HG02623 (cell line): ENCODE measurements around the gene ADM.
"Not testable (repeated sequence)": the region's sequence is repeated elsewhere in the genome, so short reads cannot be mapped to it uniquely, and the experiment has no call there.

Experiments
- ATAC-seq: cut with Tn5 transposase; IDR thresholded peaks from one replicate; pipeline ENCODE4 v1.9.1; 2021; ENCODE audit warnings: moderate library complexity; ENCODE audit not compliant: unreplicated experiment

The ADM gene

GRCh38 chr11:10304495-10305261, at the start of gene ADM:
Gene ADM, plus strand, starts transcription at chr11:10305073. Its CDS starts 628 bp downstream, at chr11:10305701.
- ATAC-seq = no peak

GRCh38 chr11:10255388-10256125, 49.3 kb upstream of the ADM start:
- no peak for ATAC-seq

- no peak for ATAC-seq
Observed at GRCh38 chr11:10257478-10257877, 47.4 kb upstream of the ADM start.

- ATAC-seq = no peak
Observed at GRCh38 chr11:10261821-10262220, 43.1 kb upstream of the ADM start.

GRCh38 chr11:10263929-10264328, 40.9 kb upstream of the ADM start:
- no peak for ATAC-seq

- ATAC-seq = not testable (repeated sequence)
Observed at GRCh38 chr11:10264716-10265115, 40.2 kb upstream of the ADM start.

- ATAC-seq = no peak
Observed at GRCh38 chr11:10265936-10266335, 38.9 kb upstream of the ADM start.

GRCh38 chr11:10267821-10268220, 37.1 kb upstream of the ADM start:
- no peak for ATAC-seq

- ATAC-seq = no peak
Observed at GRCh38 chr11:10268746-10269488, 36.0 kb upstream of the ADM start.

- no peak for ATAC-seq
Observed at GRCh38 chr11:10272132-10272531, 32.7 kb upstream of the ADM start.

GRCh38 chr11:10273738-10274137, 31.1 kb upstream of the ADM start:
- ATAC-seq = no peak

- ATAC-seq = no peak
Observed at GRCh38 chr11:10274726-10275125, 30.1 kb upstream of the ADM start.

GRCh38 chr11:10275714-10276113, 29.2 kb upstream of the ADM start:
- no peak for ATAC-seq

GRCh38 chr11:10282117-10282516, 22.8 kb upstream of the ADM start:
- ATAC-seq = no peak

GRCh38 chr11:10283991-10284390, 20.9 kb upstream of the ADM start:
- ATAC-seq = no peak

GRCh38 chr11:10285148-10285802, 19.6 kb upstream of the ADM start:
- no peak for ATAC-seq

GRCh38 chr11:10287140-10287539, 17.7 kb upstream of the ADM start:
- ATAC-seq = no peak

- ATAC-seq = no peak
Observed at GRCh38 chr11:10287766-10288715, 16.8 kb upstream of the ADM start.

- no peak for ATAC-seq
Observed at GRCh38 chr11:10288881-10289764, 15.8 kb upstream of the ADM start.
